ENCODE data around the gene ADCK1. TPM values are rescaled to one million over a fixed set of nuclear protein-coding genes. Genes with fewer than 3 reads are reported as not detected.

The ADCK1 gene
- total RNA-seq, 2 donors from 2014 or later, result 9.6 to 10.1 TPM

- H3K4me1 ChIP-seq (replicated peaks), result no peaks in the 10 kb centered on the region
- TF ChIP-seq CTCF (IDR thresholded peaks at IDR 0.05), result no peak
- no peak for TF ChIP-seq POLR2AphosphoS5 (IDR thresholded peaks at IDR 0.05)
- no peak for TF ChIP-seq POLR2A (IDR thresholded peaks at IDR 0.05)
- no peaks in the 10 kb centered on the region for H3K36me3 ChIP-seq
- H3K27me3 ChIP-seq (replicated peaks; ENCODE audit: insufficient read depth), result no peaks in the 10 kb centered on the region
- 89% methylated on average over 3 of the region's 3 CpGs for WGBS
- no peak overlapping the region for H3K27ac ChIP-seq
- DNase-seq (ENCODE audit: low spot score), result no peak
- H3K9me3 ChIP-seq, result no peaks in the 10 kb centered on the region
- intact Hi-C loops (cut with DNase I), result loop anchor here (10.0 kb wide), 1 partner anchor 968 kb away; no protein-coding TSS in a partner anchor
- H3K4me3 ChIP-seq, result no peak overlapping the region
Measured at GRCh38 chr14:77866932-77867331, 67.0 kb downstream of the ADCK1 start.

DNA sequence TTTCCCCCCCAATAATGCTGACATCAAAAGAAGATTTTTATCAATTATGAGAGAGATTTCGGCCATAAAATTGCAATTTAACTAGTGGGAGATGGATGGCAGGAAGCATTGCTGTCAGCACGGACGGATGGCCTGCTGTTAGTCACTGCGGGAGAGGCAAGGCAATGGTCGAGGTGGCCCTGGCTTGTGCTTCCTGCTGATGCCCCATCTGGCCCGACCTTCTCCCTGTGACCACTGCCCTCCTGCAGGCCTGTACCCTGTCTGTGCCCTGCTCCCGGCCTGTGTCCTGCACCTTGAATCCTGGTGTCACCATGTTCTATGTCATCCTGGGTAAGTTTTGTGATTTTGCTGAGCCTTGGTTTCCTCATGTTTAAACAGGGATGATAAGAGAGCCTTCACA is 67.6 kb downstream of the ADCK1 start:
- intact Hi-C loops (cut with DNase I), result loop anchor here (10.0 kb wide), 1 partner anchor 967 kb away; no protein-coding TSS in a partner anchor
- TF ChIP-seq POLR2A (IDR thresholded peaks at IDR 0.05) (no peak), POLR2AphosphoS5 (IDR thresholded peaks at IDR 0.05) (no peak), CTCF (IDR thresholded peaks at IDR 0.05) (no peak)
- whole genome bisulfite sequencing, result 65% methylated on average over 7 of the region's 7 CpGs
- H3K9me3 ChIP-seq, result no peaks in the 10 kb centered on the region
- H3K4me1 ChIP-seq (replicated peaks), result no peaks in the 10 kb centered on the region
- DNase-seq (ENCODE audit: low spot score), result no peak
- no peaks in the 10 kb centered on the region for H3K27me3 ChIP-seq (replicated peaks; ENCODE audit: insufficient read depth)
- H3K4me3 ChIP-seq, result no peak overlapping the region
- H3K36me3 ChIP-seq, result no peaks in the 10 kb centered on the region
- H3K27ac ChIP-seq, result no peak overlapping the region

DNA sequence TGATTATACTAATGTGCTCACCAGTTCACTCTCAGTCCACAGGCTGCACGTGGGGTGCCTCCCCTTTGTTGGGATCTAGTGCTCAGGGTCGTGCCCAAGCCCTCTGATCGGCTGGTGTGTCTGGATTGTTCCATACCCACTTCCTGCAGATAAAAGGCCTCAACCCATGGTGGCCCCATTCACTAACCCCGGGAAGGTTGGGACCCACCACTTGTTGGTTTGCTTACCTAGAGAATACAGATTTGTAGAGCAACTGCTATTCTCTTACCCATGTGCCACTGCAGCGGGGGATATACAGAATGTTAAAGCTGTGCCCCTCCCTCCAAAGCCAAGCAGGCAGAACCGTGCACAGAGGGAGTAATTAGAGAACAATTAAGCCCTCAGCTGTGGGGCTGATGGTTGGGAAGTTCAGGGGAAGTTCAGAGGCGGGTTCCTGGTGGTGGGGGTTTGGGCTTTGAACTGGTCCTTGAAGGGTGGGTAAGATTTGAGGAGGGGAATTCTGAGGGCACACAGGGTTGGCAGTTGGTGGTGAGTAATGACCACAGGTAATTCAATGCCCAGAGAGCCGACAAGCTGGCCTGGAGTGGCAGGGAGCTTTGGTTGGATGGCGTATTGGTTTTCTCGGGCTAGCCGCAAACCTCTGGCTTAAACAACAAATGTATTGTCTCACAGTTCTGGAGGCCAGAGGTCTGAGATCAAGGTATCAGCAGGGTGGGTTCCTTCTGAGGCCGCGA is 68.8 kb downstream of the ADCK1 start:
- intact Hi-C loops (cut with DNase I), result loop anchor here (10.0 kb wide), 1 partner anchor 966 kb away; no protein-coding TSS in a partner anchor
- H3K4me3 ChIP-seq, result no peak overlapping the region

GRCh38 chr14:77869340-77869739 is 69.4 kb downstream of the ADCK1 start:
- no peaks in the 10 kb centered on the region for H3K4me1 ChIP-seq (replicated peaks)
- DNase-seq (ENCODE audit: low spot score), result no peak

More for the DNA sequence above, 68.8 kb downstream of the ADCK1 start:
- WGBS, result 84% methylated on average over 13 of the region's 13 CpGs
- no peaks in the 10 kb centered on the region for H3K36me3 ChIP-seq
- H3K27ac ChIP-seq, result no peak overlapping the region
- no peaks in the 10 kb centered on the region for H3K4me1 ChIP-seq (replicated peaks)
- no peak for TF ChIP-seq POLR2AphosphoS5 (IDR thresholded peaks at IDR 0.05)
- TF ChIP-seq CTCF (IDR thresholded peaks at IDR 0.05), result no peak
- TF ChIP-seq POLR2A (IDR thresholded peaks at IDR 0.05), result no peak
- no peaks in the 10 kb centered on the region for H3K9me3 ChIP-seq
- H3K27me3 ChIP-seq (replicated peaks; ENCODE audit: insufficient read depth), result no peaks in the 10 kb centered on the region
- no peak for DNase-seq (ENCODE audit: low spot score)

More at GRCh38 chr14:77869340-77869739, 69.4 kb downstream of the ADCK1 start:
- Histone ChIP-seq H3K4me3 (no peak overlapping the region), H3K27me3 (replicated peaks; ENCODE audit: insufficient read depth) (no peaks in the 10 kb centered on the region), H3K27ac (no peak overlapping the region), H3K36me3 (no peaks in the 10 kb centered on the region), H3K9me3 (no peaks in the 10 kb centered on the region)
- TF ChIP-seq POLR2AphosphoS5 (IDR thresholded peaks at IDR 0.05), result no peak
- no peak for TF ChIP-seq POLR2A (IDR thresholded peaks at IDR 0.05)
- TF ChIP-seq CTCF (IDR thresholded peaks at IDR 0.05), result no peak
- intact Hi-C loops (cut with DNase I), result loop anchor here (10.0 kb wide), 1 partner anchor 965 kb away; no protein-coding TSS in a partner anchor
